CD4-positive, alpha-beta T cell treated with Interleukin-4 for 4 hours (primary cell): ENCODE results near the gene ZBTB17.

Experiments
- DNase-seq: peaks from one replicate; pipeline ENCODE4 v3.0.0-alpha.2; 2020

The ZBTB17 gene

GRCh38 chr1:15958793-15959192 is 17.1 kb downstream of the ZBTB17 start:
- no peak for DNase-seq

- no peak for DNase-seq
Observed at GRCh38 chr1:15958111-15958510, 17.8 kb downstream of the ZBTB17 start.

- no peak for DNase-seq
Observed at GRCh38 chr1:15957221-15958095, 18.4 kb downstream of the ZBTB17 start.

- peak; percentile 42 for DNase-seq
Observed at GRCh38 chr1:15956150-15956549, 19.8 kb downstream of the ZBTB17 start.

DNA sequence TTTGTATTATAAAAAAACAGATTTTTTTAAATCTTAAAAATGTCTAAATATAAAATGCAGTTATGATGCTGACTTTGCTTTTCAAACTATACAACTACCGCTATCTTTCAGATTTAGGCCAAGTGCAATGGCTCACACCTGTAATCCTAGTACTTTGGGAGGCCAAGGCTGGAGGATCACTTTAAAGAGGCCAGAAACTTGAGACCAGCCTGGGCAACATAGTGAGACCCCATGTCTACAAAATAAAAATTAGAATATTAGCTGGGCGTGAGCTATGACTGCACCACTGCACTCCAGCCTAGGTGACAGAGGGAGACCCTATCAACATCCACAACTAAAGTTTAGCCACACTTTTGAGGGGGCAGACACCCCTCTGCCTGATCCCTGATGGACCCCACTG is 20.3 kb downstream of the ZBTB17 start:
- DNase-seq = no peak

- DNase-seq = no peak
Observed at GRCh38 chr1:15954316-15954715, 21.6 kb downstream of the ZBTB17 start.

DNA sequence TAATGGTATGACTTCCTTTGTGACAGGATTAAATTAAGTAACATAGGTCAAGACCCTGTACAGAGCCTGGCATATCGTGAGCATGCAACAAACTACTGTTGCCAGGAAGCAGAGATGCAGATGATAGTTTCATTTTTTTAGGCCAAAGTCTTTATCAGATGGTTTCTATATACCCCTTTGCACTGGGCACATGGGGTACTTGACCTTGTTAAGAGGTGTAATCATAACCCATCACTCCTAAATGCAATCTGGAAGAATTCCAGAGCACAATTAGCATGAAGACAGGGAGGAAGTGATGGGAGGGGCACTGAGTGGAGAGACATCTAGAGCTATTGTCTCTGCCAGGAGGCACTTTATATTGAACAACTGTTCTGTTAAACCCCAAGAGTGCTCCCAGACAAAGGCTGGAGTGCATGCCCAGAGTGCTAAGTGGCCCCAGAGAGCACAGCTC is 22.1 kb downstream of the ZBTB17 start:
- DNase-seq = no peak

DNA sequence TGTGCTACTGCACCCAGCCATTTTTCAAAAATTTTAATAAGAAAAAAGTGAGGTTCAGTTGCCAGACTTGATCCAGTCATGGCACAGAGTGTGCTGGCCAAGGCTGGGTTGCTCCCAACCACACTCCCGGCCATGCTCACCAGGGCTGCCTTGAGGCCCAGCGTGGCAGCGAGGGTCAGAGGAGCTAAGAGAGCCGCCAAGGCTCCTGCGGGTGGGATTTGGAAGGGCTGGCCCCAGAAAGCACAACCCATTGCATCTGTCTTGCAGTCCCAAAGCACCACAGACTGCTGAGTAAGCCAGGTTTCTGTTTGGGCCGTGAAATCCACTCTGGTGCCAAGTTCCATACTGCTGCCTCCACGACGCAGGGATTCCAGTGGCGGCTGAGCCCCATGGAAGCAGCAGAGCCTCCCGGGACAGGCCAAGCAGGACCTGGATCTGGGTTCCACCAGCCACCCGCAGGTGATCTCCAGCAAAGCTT is 22.6 kb downstream of the ZBTB17 start:
- DNase-seq = no peak

GRCh38 chr1:15952317-15953258 is 23.3 kb downstream of the ZBTB17 start:
- peak; percentile 17 for DNase-seq

DNA sequence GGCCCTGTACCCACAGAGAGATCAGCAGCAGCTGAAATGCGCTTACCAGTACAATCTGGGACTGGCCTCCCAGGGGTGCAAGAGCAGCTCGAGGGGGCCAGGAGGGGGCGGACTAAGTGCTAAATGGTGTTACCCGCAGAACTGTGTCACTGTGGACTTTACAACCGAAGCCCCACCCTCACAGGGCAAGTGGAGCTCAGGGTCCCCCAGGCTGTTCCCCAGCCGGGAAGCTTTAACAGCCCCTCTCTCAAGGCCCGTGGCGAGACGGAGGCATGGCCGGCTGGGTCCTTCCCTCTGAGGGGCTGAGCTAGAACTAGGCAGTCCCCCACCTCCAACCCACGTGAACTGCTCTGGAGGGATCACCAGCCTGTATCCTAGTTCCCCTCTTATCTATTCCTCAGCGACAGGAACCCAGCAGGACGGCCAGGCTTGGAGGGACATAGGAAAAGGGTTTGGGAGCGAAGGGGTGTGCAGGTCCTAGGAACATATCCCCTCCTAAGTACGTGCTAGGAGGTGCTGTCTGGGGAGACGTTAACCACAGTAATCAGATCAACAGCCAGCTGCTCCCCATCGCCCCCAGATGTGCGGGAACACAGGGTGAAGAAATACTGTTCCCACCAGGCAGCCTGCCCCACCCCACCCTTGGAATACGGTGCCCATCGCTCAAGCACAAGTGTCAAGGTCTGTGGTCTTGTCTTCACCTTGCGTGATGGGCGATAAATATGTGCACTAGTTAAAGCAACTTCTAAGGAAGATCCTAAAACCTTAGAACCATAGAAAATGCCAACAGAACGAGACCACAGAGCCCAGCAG is 24.4 kb downstream of the ZBTB17 start:
- peak; percentile 37 for DNase-seq

- peak; percentile 52 for DNase-seq
Observed at GRCh38 chr1:15950763-15951295, 25.1 kb downstream of the ZBTB17 start.

- DNase-seq = peak; percentile 18
Observed at GRCh38 chr1:15950302-15950701, 25.6 kb downstream of the ZBTB17 start.

DNA sequence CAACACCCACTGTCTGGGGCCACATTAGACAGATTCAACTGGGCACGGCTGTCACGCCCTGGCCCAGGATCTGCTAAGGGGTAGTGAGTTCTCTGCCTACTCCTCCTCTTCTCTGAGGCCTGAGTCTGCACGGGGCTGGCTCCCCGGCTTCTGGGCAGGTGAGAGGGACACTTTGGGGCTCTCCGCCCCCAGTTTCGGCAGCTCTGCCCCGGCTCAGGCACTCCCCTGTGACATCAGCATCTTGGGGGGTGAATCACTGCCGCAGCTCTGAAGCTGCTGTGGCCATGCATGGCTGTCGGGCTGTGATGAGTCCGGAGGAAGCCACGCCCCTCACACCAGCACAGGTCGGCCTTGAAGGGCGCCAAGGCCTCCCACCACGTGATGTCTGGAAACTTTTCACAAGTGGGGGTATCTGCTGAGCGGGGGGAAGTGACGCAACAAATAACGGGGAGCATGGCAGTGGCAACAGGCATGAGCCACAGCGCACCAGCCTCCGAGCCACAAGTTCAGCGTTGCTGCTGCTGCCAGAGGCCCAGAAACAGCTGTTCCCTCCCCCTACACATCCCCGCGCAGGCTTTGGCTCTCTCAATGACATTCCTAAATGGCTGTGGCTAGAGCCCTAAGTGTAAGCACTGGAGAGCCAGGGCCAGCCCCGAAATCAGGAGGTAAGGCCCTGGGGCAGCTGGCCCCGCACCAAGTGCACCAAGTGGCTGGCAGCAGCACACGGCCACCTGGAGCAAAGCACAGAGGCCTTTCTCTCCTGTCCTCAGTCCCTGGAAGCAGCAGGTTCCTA is 26.3 kb downstream of the ZBTB17 start:
- peak; percentile 98 for DNase-seq

- no peak for DNase-seq
Observed at GRCh38 chr1:15948595-15949452, 27.1 kb downstream of the ZBTB17 start.

GRCh38 chr1:15948091-15948591 is 27.8 kb downstream of the ZBTB17 start:
- DNase-seq = no peak

DNA sequence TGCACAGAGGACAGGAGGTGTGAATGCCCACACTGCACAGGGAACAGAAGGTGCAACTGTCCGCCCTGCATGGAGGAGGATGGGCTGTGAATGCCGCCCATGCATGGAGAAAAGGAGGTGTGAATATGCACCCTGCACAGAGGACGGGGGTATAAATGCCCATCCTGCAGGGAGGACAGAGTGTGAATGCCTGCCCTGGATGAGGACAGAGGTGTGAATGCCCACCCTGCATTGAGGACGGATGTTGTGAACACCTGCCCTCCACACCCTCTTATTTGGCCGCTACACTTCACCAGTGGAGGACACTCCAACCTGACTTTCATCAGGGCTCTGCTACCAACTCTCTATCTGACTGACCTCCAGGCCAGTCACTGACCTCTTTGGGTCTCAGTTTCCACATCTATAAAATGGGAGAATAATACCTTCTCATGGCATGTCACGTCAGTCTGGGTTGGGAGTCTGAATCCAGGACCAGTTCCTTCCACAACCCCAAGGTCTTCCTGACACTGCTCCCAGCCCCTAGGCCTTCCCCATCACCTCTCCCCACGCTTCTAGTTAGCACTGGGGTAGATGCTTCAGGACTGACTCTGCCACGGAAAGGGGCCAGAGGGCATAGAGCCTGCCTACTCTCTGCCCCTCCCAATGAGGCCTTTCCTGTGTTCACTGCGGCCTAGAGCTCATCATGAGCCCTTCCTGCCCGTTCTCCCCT is 28.4 kb downstream of the ZBTB17 start:
- DNase-seq = no peak

- no peak for DNase-seq
Observed at GRCh38 chr1:15946571-15947381, 29.1 kb downstream of the ZBTB17 start.

GRCh38 chr1:15945832-15946448 is 30.0 kb downstream of the ZBTB17 start:
- no peak for DNase-seq
